SU-DHL-6 (cell line): ENCODE results near the gene GPRIN3.

Source experiments
- H2AFZ ChIP-seq: fragments of 200-600 bp; sonication (generic); 2 replicates; pipeline ENCODE4 v1.6.1; 2014; ENCODE audit warnings: low read depth, mild to moderate bottlenecking, moderate library complexity, mixed read lengths, antibody characterized with exemption, low read length; ENCODE audit not compliant: severe bottlenecking
- H3F3A ChIP-seq: fragments of 200-600 bp; shearing (Covaris generic); 2 replicates; pipeline ENCODE4 v1.6.0; 2016; ENCODE audit warnings: antibody characterized with exemption, mild to moderate bottlenecking; ENCODE audit not compliant: insufficient read depth
- H3K27ac ChIP-seq: fragments of 200-600 bp; sonication (generic); 2 replicates; pipeline ENCODE4 v1.5.1; 2016; ENCODE audit warnings: low read depth, mild to moderate bottlenecking, low read length, moderate library complexity, mixed read lengths
- H3K27me3 ChIP-seq: fragments of 200-600 bp; sonication (generic), shearing (Covaris generic); 2 replicates; pipeline ENCODE4 v1.6.0; 2014; ENCODE audit warnings: mild to moderate bottlenecking, low read length
- H3K36me3 ChIP-seq: fragments of 200-600 bp; sonication (generic); 2 replicates; pipeline ENCODE4 v1.6.1; 2014; ENCODE audit warnings: mild to moderate bottlenecking, low read length, mixed read lengths
- H3K4me2 ChIP-seq: fragments of 300-600, 200-600 bp; shearing (Covaris generic), sonication (generic); 2 replicates; pipeline ENCODE4 v1.6.0; 2014; ENCODE audit warnings: low read length, low read depth, mild to moderate bottlenecking; ENCODE audit not compliant: poor library complexity, severe bottlenecking
- H3K4me3 ChIP-seq: fragments of 200-600 bp; sonication (generic); 2 replicates; pipeline ENCODE4 v1.5.1; 2014; ENCODE audit warnings: antibody characterized with exemption, low read length, mild to moderate bottlenecking, mixed read lengths; ENCODE audit not compliant: insufficient read depth, poor library complexity, severe bottlenecking
- H3K79me2 ChIP-seq: fragments of 200-600 bp; sonication (generic); 2 replicates; pipeline ENCODE4 v1.6.1; 2014; ENCODE audit warnings: mild to moderate bottlenecking, low read length, moderate library complexity; ENCODE audit not compliant: insufficient read depth
- H3K9ac ChIP-seq: fragments of 200-600 bp; sonication (generic); 2 replicates; pipeline ENCODE4 v1.7.0; 2014; ENCODE audit warnings: mild to moderate bottlenecking, low read length
- H3K9me2 ChIP-seq: fragments of 200-600 bp; sonication (generic); replicated peaks from 2 replicates; pipeline ENCODE4 v1.6.1; 2014; ENCODE audit warnings: low read length; ENCODE audit not compliant: insufficient read depth
- H3K9me3 ChIP-seq: fragments of 200-600 bp; sonication (generic); 2 replicates; pipeline ENCODE4 v1.6.1; 2014; ENCODE audit warnings: low read length, mixed read lengths; ENCODE audit not compliant: insufficient read depth
- H4K20me1 ChIP-seq: fragments of 200-600 bp; sonication (generic); 2 replicates; pipeline ENCODE4 v1.6.1; 2014; ENCODE audit warnings: low read depth, mild to moderate bottlenecking, antibody characterized with exemption, low read length, moderate library complexity, mixed read lengths
- EZH2phosphoT487 ChIP-seq: fragments of 200-600 bp; sonication (generic), shearing (Covaris generic); conservative IDR thresholded peaks from 2 replicates; pipeline ENCODE4 v1.6.1; 2018; ENCODE audit warnings: mild to moderate bottlenecking, antibody characterized with exemption, low read length, moderate library complexity, mixed read lengths
- TF ChIP-seq, protein P1 (sequence below): fragments of 200-600 bp; sonication (generic); IDR thresholded peaks from one replicate; pipeline ENCODE4 v1.5.1; 2017; ENCODE audit warnings: antibody characterized with exemption, mild to moderate bottlenecking, low read length, moderate library complexity; ENCODE audit not compliant: insufficient read depth, poor library complexity, severe bottlenecking

The GPRIN3 gene

DNA sequence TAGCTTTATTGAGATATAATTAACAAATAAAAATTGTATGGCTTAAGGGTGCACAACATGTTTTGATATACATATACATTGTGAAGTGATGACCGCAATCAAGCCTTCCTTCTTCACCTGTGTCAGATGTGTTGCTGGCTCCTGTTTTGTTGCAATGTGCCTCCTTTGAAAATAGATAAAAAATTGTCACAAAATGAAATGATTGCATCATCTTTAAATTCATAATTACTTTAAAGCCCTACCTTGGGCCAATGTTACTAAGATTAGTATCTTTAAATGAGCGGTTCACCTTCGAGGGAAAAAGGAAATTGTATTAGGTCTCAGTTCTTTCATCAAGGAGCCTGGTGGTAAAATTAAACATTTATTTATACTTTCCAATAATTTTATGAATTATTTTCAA lies 77.3 kb downstream of the GPRIN3 start:
- Histone ChIP-seq H3K27ac (no peak overlapping the region), H3K9ac (no peak overlapping the region), H3K9me3 (no peaks in the 10 kb centered on the region), H4K20me1 (no peaks in the 10 kb centered on the region), H3K79me2 (no peaks in the 10 kb centered on the region), H3K9me2 (no peaks in the 10 kb centered on the region), H3K4me2 (no peak overlapping the region), H3K4me3 (no peak overlapping the region), H3K27me3 (no peaks in the 10 kb centered on the region), H2AFZ (no peak overlapping the region), H3K36me3 (no peaks in the 10 kb centered on the region), H3F3A (no peaks in the 10 kb centered on the region)
- no peak for TF ChIP-seq EZH2phosphoT487
- TF ChIP-seq, protein P1, sequence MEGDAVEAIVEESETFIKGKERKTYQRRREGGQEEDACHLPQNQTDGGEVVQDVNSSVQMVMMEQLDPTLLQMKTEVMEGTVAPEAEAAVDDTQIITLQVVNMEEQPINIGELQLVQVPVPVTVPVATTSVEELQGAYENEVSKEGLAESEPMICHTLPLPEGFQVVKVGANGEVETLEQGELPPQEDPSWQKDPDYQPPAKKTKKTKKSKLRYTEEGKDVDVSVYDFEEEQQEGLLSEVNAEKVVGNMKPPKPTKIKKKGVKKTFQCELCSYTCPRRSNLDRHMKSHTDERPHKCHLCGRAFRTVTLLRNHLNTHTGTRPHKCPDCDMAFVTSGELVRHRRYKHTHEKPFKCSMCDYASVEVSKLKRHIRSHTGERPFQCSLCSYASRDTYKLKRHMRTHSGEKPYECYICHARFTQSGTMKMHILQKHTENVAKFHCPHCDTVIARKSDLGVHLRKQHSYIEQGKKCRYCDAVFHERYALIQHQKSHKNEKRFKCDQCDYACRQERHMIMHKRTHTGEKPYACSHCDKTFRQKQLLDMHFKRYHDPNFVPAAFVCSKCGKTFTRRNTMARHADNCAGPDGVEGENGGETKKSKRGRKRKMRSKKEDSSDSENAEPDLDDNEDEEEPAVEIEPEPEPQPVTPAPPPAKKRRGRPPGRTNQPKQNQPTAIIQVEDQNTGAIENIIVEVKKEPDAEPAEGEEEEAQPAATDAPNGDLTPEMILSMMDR: no peak

DNA sequence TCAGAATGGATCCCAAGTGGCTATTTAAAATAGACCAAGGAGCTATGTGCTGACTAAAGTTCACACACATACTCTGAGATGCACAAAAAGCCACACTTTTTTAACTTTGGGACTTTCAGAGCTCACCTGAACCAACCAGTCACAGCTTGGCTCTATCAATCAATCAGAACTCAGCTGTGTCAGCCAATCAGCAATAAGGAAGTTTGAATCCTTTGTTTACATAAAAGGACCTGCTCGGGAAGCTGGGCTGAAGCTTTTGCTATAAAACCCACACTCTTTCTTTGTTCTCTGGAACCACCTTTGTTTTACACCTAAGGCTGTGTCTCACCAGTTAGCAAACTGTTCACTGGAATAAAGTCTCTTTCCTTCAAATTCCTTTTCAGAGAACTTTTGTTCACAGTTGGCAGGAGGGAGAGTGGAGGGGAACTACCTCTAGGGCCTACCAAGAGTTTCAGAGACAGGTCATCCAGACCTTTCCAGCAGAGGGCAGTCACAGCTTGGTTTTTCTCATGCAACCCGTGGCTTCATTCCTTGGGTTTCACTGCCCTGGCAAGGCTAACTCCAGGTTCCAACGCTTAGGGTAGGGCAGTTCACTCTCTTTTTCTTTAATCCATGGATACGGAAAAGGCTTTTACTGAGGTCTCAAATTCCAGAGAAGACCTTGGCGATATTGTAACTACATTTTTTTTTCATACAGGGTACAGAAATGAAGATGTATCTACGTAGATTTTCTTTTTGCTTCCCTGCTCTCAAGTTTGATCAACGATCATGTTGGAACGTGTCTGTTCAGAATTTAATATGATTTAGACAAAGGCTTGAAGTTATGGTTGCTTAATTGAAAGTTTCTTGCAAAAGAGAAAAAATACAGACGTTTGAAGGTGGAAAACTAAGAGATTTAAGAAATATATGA lies 80.7 kb downstream of the GPRIN3 start:
- H3F3A ChIP-seq: no peaks in the 10 kb centered on the region
- no peaks in the 10 kb centered on the region for H3K27me3 ChIP-seq
- no peaks in the 10 kb centered on the region for H3K79me2 ChIP-seq
- H3K27ac ChIP-seq: no peak overlapping the region
- no peak overlapping the region for H3K9ac ChIP-seq
- no peak overlapping the region for H3K4me3 ChIP-seq
- no peak overlapping the region for H2AFZ ChIP-seq
- H3K36me3 ChIP-seq: no peaks in the 10 kb centered on the region
- H3K9me2 ChIP-seq: no peaks in the 10 kb centered on the region
- no peaks in the 10 kb centered on the region for H4K20me1 ChIP-seq
- TF ChIP-seq EZH2phosphoT487: no peak
- TF ChIP-seq, protein P1: peak; percentile 29
- H3K4me2 ChIP-seq: no peak overlapping the region
- H3K9me3 ChIP-seq: no peaks in the 10 kb centered on the region

DNA sequence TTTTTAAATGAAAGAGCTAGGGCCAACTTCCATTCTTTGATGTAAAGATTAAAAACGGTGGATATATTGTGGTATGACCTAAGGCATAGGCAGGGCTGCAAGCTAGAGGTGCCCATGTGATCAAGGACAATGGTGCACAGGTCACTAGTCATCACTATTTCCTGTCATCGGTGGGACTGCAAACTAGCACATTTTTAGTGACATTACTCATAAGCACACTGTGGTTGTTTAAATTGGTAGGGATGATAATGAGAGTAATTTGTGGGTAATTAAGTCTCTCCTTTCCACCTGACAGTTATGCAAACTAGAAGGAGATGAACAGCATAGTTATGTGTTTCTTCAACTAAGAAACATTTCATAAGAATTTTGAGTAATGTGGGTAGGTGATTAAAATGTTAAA lies 85.4 kb downstream of the GPRIN3 start:
- H3K36me3 ChIP-seq: no peaks in the 10 kb centered on the region
- TF ChIP-seq EZH2phosphoT487: no peak
- TF ChIP-seq, protein P1: no peak
- H3K4me3 ChIP-seq: no peak overlapping the region
- no peak overlapping the region for H3K9ac ChIP-seq
- no peaks in the 10 kb centered on the region for H3K27me3 ChIP-seq
- no peak overlapping the region for H3K27ac ChIP-seq
- H2AFZ ChIP-seq: no peak overlapping the region
- H3F3A ChIP-seq: no peaks in the 10 kb centered on the region
- no peaks in the 10 kb centered on the region for H3K9me2 ChIP-seq
- H3K79me2 ChIP-seq: no peaks in the 10 kb centered on the region
- H3K9me3 ChIP-seq: no peaks in the 10 kb centered on the region
- no peak overlapping the region for H3K4me2 ChIP-seq
- H4K20me1 ChIP-seq: no peaks in the 10 kb centered on the region
